HG03060 (cell line): ENCODE results near the gene CNOT3.
A peak's percentile ranks its signal among the peaks of the same experiment; 100 is the strongest.

Experiments used
- ATAC-seq: cut with Tn5 transposase; IDR thresholded peaks from one replicate; pipeline ENCODE4 v1.9.1; 2021; ENCODE audit warnings: low read depth, moderate number of reproducible peaks; ENCODE audit not compliant: unreplicated experiment

Gene CNOT3

GRCh38 chr19:54115109-54116063 is 22.2 kb upstream of the CNOT3 start, which contains the start of the genes PRPF31 and TFPT:
PRPF31 (plus strand) TSS chr19:54115754; CDS start chr19:54118279, 2,525 bp downstream.
TFPT (minus strand) TSS chr19:54115657; CDS start chr19:54115269, 388 bp downstream.
- peak; percentile 85 for ATAC-seq

GRCh38 chr19:54121259-54121658 is 16.3 kb upstream of the CNOT3 start:
- no peak for ATAC-seq

DNA sequence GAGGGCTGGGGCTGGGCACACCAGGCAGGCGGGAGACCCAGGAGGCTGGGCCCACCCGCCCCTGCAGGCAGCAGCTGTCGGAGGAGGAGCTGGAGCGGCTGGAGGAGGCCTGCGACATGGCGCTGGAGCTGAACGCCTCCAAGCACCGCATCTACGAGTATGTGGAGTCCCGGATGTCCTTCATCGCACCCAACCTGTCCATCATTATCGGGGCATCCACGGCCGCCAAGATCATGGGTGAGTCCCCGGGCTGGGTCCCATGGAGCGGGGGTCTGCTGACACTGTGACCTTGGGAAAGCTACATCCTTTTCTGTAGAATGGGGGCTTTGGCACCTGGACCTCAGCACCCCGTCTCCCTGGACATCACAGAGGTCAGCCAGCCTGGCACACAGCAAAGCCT is 13.9 kb upstream of the CNOT3 start:
- ATAC-seq = no peak

GRCh38 chr19:54124393-54124792 is 13.2 kb upstream of the CNOT3 start:
- ATAC-seq = no peak

DNA sequence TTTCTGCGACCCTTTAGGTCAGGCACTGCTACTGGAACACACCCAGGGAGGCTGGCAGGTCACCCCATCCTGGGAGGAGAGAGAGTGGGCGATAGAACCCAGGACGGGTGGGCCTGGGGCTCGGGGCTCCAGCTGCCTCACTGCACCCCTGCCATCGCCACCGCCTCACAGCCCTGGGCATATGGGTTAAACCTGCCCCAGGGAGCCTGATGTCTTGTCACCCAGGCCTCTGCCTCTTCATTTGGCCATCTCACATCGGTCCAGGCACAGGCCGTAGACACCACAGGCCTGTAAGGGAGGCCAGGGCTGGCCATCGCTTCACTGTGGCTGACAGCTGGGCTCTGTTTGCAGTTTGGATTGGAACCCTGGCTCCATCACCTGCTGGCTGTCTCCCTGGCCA is 11.8 kb upstream of the CNOT3 start:
- ATAC-seq = no peak

DNA sequence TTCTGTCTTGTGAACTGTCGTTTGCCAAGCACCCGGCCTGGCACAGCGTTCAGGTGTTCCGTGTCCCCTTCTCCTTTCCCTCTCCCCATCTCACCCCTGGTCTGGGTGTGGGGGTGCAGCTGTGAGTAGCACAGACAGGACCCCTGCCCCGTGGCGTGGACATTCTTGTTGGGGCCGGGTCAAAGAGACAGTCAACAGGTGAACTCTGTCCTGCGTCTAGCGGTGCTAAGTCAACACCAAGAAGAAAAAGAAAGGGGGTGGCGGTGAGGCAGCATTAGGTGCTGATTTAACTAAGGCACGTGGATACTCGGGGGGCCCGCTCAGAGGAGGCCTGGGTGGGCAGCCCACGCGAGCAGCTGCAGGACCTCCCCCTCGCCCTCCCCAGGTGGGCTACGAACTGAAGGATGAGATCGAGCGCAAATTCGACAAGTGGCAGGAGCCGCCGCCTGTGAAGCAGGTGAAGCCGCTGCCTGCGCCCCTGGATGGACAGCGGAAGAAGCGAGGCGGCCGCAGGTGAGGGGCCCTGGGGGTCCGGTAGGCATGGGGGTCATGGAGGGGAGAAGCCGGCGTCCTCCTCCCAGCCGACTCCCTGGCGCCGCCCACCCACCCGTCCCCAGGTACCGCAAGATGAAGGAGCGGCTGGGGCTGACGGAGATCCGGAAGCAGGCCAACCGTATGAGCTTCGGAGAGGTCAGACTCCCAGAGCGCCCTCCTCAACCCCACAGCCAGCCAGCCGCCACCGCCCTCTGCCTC is 9.7 kb upstream of the CNOT3 start:
- ATAC-seq = no peak

DNA sequence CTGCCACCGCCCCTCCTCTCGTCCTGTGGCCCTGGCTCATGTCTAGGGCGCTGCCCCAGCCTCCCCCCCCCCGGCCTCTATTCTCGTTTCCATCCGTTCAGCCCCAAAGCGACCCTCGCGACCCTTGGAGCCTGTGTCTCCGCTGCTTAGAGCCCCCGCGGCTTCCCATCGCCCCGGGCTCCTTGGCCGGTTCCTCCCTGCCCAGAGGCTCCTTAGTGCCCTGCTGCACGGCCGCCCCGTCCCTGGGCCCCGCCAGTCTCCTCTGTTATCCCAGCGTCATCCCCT is 9.2 kb upstream of the CNOT3 start:
- ATAC-seq = no peak

- ATAC-seq = no peak
Observed at GRCh38 chr19:54128796-54129616, 8.6 kb upstream of the CNOT3 start.

DNA sequence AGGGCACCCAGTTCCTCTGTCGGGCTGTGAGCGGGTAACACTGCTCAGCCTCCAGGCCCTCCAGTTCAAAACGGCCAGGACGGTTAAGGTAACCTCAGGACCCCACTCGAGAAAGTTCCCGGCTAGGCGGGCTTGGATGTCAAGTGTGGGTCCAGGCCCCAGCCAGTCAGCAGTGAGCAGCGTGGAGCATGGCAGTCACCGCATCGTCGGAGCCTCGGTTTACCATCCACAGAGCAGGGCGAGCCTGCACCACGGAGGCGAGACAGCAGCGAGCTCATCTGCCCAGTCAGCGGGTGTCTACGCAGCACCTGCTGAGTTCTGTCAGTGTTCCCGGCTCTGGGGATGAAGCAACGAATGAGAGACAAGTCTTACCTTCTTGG is 8.0 kb upstream of the CNOT3 start:
- ATAC-seq = no peak

DNA sequence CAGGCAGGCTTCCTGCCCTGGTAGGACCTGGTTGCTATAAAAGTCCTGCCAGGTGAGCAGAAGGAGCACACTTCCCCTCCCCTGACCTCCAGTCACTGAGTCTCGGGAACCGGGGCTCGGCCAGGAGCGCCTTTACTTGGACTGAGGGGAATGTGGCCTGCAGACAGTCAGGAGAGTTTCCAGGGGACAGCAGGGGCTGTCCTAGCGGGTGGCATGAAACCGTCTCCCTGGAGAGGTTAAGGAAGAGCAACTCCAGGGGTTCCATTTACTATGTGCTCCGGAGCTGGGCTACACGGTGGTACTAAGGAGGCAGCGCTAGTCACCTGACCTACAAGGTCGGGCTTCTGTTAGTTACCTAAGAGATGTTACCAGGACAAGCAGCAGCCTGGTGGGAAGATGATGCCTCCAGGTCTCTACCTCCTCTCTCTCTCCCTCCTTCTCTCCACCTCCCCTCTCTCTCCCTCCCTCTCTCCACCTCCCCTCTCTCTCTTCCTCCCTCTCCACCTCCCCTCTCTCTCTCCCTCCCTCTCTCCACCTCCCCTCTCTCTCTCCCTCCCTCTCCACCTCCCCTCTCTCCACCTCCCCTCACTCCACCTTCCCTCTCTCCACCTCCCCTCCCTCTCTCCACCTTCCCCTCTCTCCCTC is 4.1 kb upstream of the CNOT3 start:
- ATAC-seq = no peak

- ATAC-seq = no peak
Observed at GRCh38 chr19:54133957-54134590, 3.5 kb upstream of the CNOT3 start.

DNA sequence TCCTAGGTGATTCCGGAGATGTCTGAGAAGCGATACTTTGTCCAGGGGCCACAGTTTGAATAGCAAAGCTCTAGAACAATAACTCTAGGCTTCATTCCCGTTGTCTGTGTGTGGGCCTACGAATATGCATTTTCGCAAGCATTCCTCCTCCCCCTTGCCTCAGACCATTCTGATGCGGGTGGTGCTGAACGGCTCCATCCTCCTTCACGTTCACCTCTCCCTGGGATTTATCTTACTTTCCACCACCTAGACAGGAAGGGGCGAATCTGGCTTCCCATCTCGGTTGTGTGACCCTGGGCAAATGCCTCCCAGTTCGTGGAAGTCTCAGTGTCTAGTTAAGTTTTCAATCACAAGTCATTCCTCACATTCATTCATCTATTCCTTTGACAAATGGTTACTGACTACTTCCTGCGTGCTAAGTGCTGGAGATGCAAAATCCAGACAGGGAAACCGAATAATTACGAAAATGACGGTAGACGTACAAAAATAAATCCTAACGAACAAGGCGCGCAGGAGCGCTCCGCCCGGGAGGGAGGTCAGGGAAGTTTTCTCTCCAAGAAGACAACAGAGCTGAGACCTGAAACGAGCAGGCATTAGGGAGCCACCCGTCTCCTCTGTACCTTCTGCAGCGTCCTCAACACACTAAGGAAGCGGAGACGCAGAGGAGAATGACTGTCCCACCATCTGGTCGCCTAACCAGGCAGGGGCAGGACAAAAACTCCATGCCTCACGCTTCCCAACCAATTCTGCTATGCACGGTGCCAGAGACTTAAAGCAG is 1.3 kb upstream of the CNOT3 start:
- peak; percentile 1 for ATAC-seq

DNA sequence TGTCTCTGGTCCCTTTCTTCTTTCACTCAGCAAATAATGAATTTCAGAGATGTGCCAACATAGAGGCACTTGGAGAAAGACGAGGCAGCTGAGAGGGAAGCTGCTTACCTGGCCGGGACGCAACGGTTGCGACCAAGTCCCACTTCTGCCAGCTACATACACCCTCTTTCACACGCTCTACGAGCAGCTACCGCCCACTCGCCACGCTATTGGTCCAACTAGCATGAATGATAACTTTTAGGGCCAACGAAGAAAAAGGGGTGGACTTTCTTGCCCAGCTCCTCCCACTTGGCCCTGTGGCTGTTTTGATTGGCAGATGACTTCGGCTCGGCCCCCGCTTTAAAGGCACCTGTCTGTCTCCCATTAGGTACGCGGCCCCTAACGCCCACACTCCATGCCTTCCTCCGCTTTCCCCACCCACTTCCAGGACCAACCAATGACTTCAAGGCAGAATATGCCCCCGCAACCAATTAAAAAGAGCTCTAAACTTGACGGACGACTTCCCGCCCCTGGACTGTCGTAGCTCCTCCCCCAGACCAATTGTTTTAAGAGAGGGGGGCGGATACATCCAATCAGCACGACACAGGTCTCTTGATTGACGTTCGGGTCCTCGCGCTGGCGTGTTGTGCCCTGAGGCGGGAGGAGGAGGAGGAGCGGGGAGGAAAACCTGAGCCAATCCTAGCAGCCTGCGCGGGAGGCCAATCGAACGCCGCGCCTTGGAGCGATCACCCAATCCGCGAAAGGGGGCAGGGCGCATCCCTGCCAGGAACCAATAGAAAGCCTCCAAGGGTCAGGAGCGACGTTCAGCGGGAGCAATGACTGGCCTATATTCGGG is 481 bp upstream of the CNOT3 start:
- peak; percentile 73 for ATAC-seq

DNA sequence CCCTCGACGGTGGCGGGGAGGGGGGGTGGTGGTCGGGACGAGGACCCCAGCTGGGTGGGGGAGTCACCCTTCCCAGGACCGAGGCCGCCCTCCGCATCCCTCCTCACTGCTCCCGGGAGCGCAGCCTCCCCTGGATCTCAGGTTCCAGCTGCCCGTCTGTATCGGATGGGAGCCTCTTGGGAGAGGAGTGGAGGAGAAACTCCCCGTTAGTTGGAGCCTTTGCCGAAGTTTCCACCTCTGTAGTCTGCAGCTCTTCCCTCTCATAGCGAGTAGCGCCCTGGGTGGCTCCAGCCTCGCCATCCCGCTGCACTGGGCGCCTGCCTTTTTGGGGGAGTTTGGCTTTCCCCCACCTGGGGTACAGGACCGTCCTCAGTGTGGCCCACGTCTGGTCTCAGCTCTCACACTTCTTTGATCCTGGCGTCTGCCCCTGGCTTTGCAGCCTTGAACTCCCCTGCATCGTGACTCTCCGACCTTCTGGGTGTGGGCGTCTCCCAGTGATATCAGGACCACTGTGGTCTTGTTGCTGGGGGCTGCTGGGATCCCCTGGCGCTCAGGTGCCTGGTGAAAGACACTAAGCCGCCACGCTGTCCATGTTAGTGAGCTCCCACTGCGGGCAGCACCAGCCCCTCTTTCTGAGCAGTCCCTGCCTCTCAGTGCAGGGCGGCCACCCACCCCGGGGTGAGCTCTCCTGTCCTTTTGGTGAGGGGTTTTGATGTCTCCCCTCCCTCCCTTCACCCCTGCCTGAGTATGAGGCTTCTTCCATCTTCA is 1.1 kb downstream of the CNOT3 start:
- no peak for ATAC-seq

GRCh38 chr19:54141356-54141755 is 3.8 kb downstream of the CNOT3 start:
- ATAC-seq = no peak

GRCh38 chr19:54142166-54142780 is 4.7 kb downstream of the CNOT3 start:
- ATAC-seq = no peak

- no peak for ATAC-seq
Observed at GRCh38 chr19:54145541-54146158, 8.1 kb downstream of the CNOT3 start.
